Erythroblast (primary cell): Measurements from ENCODE around the gene HS6ST1.

Experiments
- GATA1 ChIP-seq: IDR thresholded peaks from 2 replicates; pipeline ENCODE4 v1.6.1; 2011; ENCODE audit warnings: low read depth, mild to moderate bottlenecking, control low read depth, low read length, moderate library complexity
- POLR2A ChIP-seq: IDR thresholded peaks from 2 replicates; pipeline ENCODE4 v1.6.1; 2011; ENCODE audit warnings: mild to moderate bottlenecking, low read length

DNA sequence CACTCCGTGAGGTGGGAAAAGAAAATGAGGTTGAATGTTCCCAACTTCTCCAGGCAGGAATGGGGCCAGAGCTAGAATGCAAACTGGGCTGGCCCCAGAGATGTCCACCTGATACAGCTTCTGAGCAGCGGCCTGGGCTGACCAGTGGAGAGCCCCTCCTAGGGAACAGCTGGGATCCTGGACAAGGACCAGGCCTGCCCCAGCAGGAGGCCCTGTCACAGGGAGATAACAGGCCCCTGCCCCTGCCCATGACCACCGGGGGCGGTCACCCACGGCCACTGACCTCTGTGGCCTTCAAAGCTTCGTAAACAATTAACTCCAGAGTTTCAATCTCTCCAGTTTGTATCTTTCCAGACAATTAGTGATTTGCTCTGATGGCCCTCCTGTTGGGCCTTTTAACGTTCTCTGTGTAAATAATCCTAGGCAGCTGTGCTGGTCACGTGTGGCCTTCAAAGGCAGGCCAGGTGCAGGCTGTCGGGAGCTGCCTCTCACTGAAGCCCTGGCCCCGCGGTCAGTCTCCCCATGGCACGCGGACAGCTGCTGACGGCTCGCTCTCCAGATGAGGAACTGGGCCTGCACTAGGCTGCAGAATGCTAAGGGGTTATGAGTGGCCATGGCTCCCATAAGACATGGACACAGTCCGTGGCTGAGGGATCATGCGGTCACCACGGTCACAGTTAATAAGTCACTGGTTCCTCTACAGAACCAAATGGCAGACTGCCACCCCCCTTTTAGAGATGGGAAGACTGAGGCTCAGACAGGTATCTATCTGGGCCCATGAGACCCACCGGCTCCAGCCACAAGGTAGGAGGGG, 9.2 kb downstream of the HS6ST1 start:
- TF ChIP-seq POLR2A (no peak), GATA1 (no peak)
